K562 (cell line): Measurements from ENCODE around the gene FA2H. TPM values are rescaled to one million over a fixed set of nuclear protein-coding genes. Genes with fewer than 3 reads are reported as not detected.
A peak's percentile ranks its signal among the peaks of the same experiment; 100 is the strongest.

Source experiments
- ELF4 ChIP-seq: fragments of 450-650 bp; formaldehyde crosslinking; IDR thresholded peaks from 2 replicates; pipeline ENCODE4 v1.4.0; 2022; ENCODE audit warnings: missing genetic modification characterization
- EP400 ChIP-seq: fragments of 450-650 bp; IDR thresholded peaks from 2 replicates; pipeline ENCODE4 v1.6.1; 2017; ENCODE audit warnings: antibody characterized with exemption, mild to moderate bottlenecking, moderate library complexity
- GABPB1 ChIP-seq: sonication (generic); formaldehyde crosslinking; IDR thresholded peaks from 2 replicates; pipeline ENCODE4 v1.8.0; 2022; ENCODE audit warnings: mild to moderate bottlenecking, missing genetic modification reagents
- HNRNPH1 ChIP-seq: fragments of 200-400 bp; formaldehyde crosslinking; optimal IDR thresholded peaks from 2 replicates; pipeline ENCODE3; 2017; ENCODE audit warnings: low read depth, mild to moderate bottlenecking, low read length, moderate library complexity
- JUNB ChIP-seq: fragments of 450-650 bp; formaldehyde crosslinking; conservative IDR thresholded peaks from 2 replicates; pipeline ENCODE4 v1.4.0; 2020; ENCODE audit warnings: mild to moderate bottlenecking
- JUND ChIP-seq, 2 experiments: IDR thresholded peaks; 2 replicates in 1 of 2; 3 replicates in 1 of 2; pipeline ENCODE4 v1.6.1; 2011; ENCODE audit warnings: borderline replicate concordance in 2 of 2, low read depth in 2 of 2, low read length in 2 of 2, improper control_type of control experiment in 1 of 2, missing biosample characterization in 1 of 2, missing genetic modification characterization in 1 of 2, missing genetic modification reagents in 1 of 2
- POU5F1 ChIP-seq: fragments of 150-350 bp; IDR thresholded peaks from 2 replicates; pipeline ENCODE4 v1.6.1; 2014; ENCODE audit warnings: borderline replicate concordance, low read length, low read depth, mild to moderate bottlenecking; ENCODE audit not compliant: partially characterized antibody
- RBBP5 ChIP-seq: fragments of 200-600 bp; sonication (generic); IDR thresholded peaks from 2 replicates; pipeline ENCODE4 v1.6.1; 2012; ENCODE audit warnings: borderline replicate concordance, mild to moderate bottlenecking, low read length, control low read depth, inconsistent platforms; ENCODE audit not compliant: insufficient read depth, poor library complexity, severe bottlenecking
- SIN3A ChIP-seq, 2 experiments: fragments of 150-350 bp in 1 of 2; IDR thresholded peaks; 2 replicates each; pipeline ENCODE4 v1.6.1; 2011 to 2016; ENCODE audit warnings: borderline replicate concordance in 2 of 2, low read depth in 2 of 2, low read length in 2 of 2, mild to moderate bottlenecking in 2 of 2, moderate library complexity in 2 of 2; ENCODE audit not compliant: control insufficient read depth in 1 of 2
- SMARCB1 ChIP-seq: IDR thresholded peaks from 2 replicates; pipeline ENCODE4 v1.6.1; 2011; ENCODE audit warnings: improper control_type of control experiment, low read depth; ENCODE audit not compliant: insufficient read length
- SMC3 ChIP-seq: conservative IDR thresholded peaks from 2 replicates; pipeline ENCODE4 v1.6.1; 2011; ENCODE audit warnings: low read depth, low read length, improper control_type of control experiment; ENCODE audit not compliant: insufficient read depth
- ZBTB40 ChIP-seq, 2 experiments: fragments of 450-650 bp in 1 of 2; sonication (generic) in 1 of 2; formaldehyde crosslinking in 1 of 2; IDR thresholded peaks; 2 replicates each; pipeline versions ENCODE4 v1.7.1 to v1.9.0; 2016 to 2022; ENCODE audit warnings: inconsistent platforms in 1 of 2, mild to moderate bottlenecking in 1 of 2, missing genetic modification reagents in 1 of 2
- ZBTB7A ChIP-seq: IDR thresholded peaks from 2 replicates; pipeline ENCODE4 v1.6.1; 2011; ENCODE audit warnings: low read depth, mild to moderate bottlenecking, low read length, moderate library complexity, borderline replicate concordance; ENCODE audit not compliant: control insufficient read depth
- ZNF175 ChIP-seq: fragments of 200-800 bp; sonication (Bioruptor generic); IDR thresholded peaks from 2 replicates; pipeline ENCODE4 v1.6.1; 2016; ENCODE audit warnings: low read depth, mild to moderate bottlenecking, missing genetic modification characterization, missing compliant biosample characterization
- ZNF23 ChIP-seq: fragments of 250-450 bp; sonication (Bioruptor Pico); IDR thresholded peaks from 2 replicates; pipeline ENCODE4 v1.4.0; 2020; ENCODE audit warnings: mild to moderate bottlenecking
- ZNF384 ChIP-seq: IDR thresholded peaks from 2 replicates; pipeline ENCODE4 v1.6.1; 2012; ENCODE audit warnings: low read depth, low read length, improper control_type of control experiment
- ZNF707 ChIP-seq: fragments of 250-450 bp; sonication (Bioruptor Pico); conservative IDR thresholded peaks from 2 replicates; pipeline ENCODE4 v1.8.0; 2022; ENCODE audit warnings: inconsistent platforms, mild to moderate bottlenecking, moderate library complexity
- polyA plus RNA-seq, 8 experiments: library from polyadenylated mRNA; depleted of rRNA in 4 of 8; stranded (reverse) in 5 of 8; unstranded in 3 of 8; fragments of >200 nt; fragmentation: Nextera tagmentation in 2 of 8; fragmentation: Illumina TruSeq in 1 of 8; extraction: Ambion mirVana in 2 of 8; extraction: Trizol in 1 of 8; gene quantifications; 2 replicates each; pipeline versions ENCODE4 v1.2.1 to v1.2.3, GENCODE V29; 2011 to 2014; ENCODE audit warnings: inconsistent platforms in 1 of 8, missing spikeins in 1 of 8
- total RNA-seq, 7 experiments: library from RNA; depleted of rRNA in 6 of 7; stranded (reverse); fragments of >200 nt in 6 of 7; fragmentation: Illumina TruSeq in 2 of 7; extraction: Trizol in 2 of 7; gene quantifications; 2 replicates each; pipeline versions ENCODE4 v1.2.1 to v1.2.3, GENCODE V29; 2011 to 2021; ENCODE audit warnings: low replicate concordance in 1 of 7

The FA2H gene
- total and polyA plus RNA-seq, 9 of the 15 experiments (the other 6 are each of a cell fraction or from before 2014, with no cell fraction given): not detected

- TF ChIP-seq ZNF175 (CRISPR knock-in tag) (0 out of 2 replicates have a peak, but pooled peaks have one; percentile 54), JUND (IDR thresholded peaks at IDR 0.05; ENCODE audit: borderline replicate concordance, low read depth, low read length) (0 out of 2 replicates have a peak, but pooled peaks have one; percentile 57), JUND (tag; IDR thresholded peaks at IDR 0.05; ENCODE audit: borderline replicate concordance, low read depth, low read length) (0 out of 3 replicates have a peak, but pooled peaks have one; percentile 36), ZBTB7A (no peak; the same call in 1 of the 2 replicates), EP400 (peak; percentile 49), GABPB1 (peak; percentile 41; the same call in 1 of the 2 replicates), SMARCB1 (no peak), JUNB (CRISPR knock-in tag) (no peak), ELF4 (CRISPR knock-in tag) (no peak), ZNF384 (peak; percentile 34; the same call in 1 of the 2 replicates), ZBTB40 (IDR thresholded peaks at IDR 0.05) (peak; percentile 75), ZBTB40 (CRISPR knock-in tag; IDR thresholded peaks at IDR 0.05) (no peak), ZNF23 (no peak), HNRNPH1 (no peak), ZNF707 (CRISPR knock-in tag) (no peak), SIN3A (IDR thresholded peaks at IDR 0.05; ENCODE audit: borderline replicate concordance in 2 of 2, control insufficient read depth in 1 of 2, low read depth in 2 of 2, low read length in 2 of 2) (no peak), POU5F1 (no peak), SMC3 (no peak), RBBP5 (no peak)
These were observed 74.0 kb downstream of the FA2H start, which contains the start of gene MLKL (continued) for GRCh38 chr16:74700438-74701225.
